Activated naive CD8-positive, alpha-beta T cell treated with anti-CD3 and anti-CD28 coated beads for 36 hours (primary cell): ENCODE results near the gene RPRD1B. TPM values are rescaled to one million over a fixed set of nuclear protein-coding genes. Genes with fewer than 3 reads are reported as not detected.

Experiments used
- DNase-seq: peaks from one replicate; pipeline ENCODE4 v3.0.0; 2021
- H3K27ac Mint-ChIP-seq: one replicate; pipeline ENCODE4 v1.8.0; 2022; ENCODE audit warnings: mild to moderate bottlenecking, moderate library complexity, mixed read lengths
- H3K27me3 Mint-ChIP-seq: one replicate; pipeline ENCODE4 v1.8.0; 2022; ENCODE audit warnings: mild to moderate bottlenecking, mixed read lengths
- H3K36me3 Mint-ChIP-seq: one replicate; pipeline ENCODE4 v1.8.0; 2021; ENCODE audit warnings: mild to moderate bottlenecking, mixed read lengths
- H3K4me1 Mint-ChIP-seq: one replicate; pipeline ENCODE4 v1.8.0; 2021; ENCODE audit warnings: mixed read lengths
- H3K4me3 Mint-ChIP-seq: one replicate; pipeline ENCODE4 v1.8.0; 2022; ENCODE audit warnings: mild to moderate bottlenecking, moderate library complexity, mixed read lengths
- H3K9me3 Mint-ChIP-seq: one replicate; pipeline ENCODE4 v1.8.0; 2022; ENCODE audit warnings: mixed read lengths
- total RNA-seq, 2 experiments: library from RNA; stranded (reverse); gene quantifications; one replicate each; pipeline ENCODE4 v1.2.3, GENCODE V29; 2021

The RPRD1B gene
- total RNA-seq, 2 experiments from 2014 or later, result 37.6 to 42.7 TPM

- no peak overlapping the region for H3K4me3 Mint-ChIP-seq
- H3K27me3 Mint-ChIP-seq, result no peaks in the 10 kb centered on the region
- no peak overlapping the region for H3K27ac Mint-ChIP-seq
- no peaks in the 10 kb centered on the region for H3K9me3 Mint-ChIP-seq
- no peaks in the 10 kb centered on the region for H3K36me3 Mint-ChIP-seq
- H3K4me1 Mint-ChIP-seq, result no peaks in the 10 kb centered on the region
- DNase-seq, result no peak
Measured at GRCh38 chr20:38141204-38141888, 107.8 kb downstream of the RPRD1B start.

Other genes with a start within 250 kb of the RPRD1B start
- not detected for gene VSTM2L, start 130.6 kb upstream of the RPRD1B start, total RNA-seq
- 10 to 100 TPM; 38.1 to 40.7 TPM for gene TTI1, start 290 bp upstream of the RPRD1B start, total RNA-seq
- gene TGM2, start 131.5 kb downstream of the RPRD1B start, total RNA-seq, result not detected
- not detected for gene KIAA1755, start 227.0 kb downstream of the RPRD1B start, total RNA-seq